ENCODE data around the gene P3H2. TPM values are rescaled to one million over a fixed set of nuclear protein-coding genes. Genes with fewer than 3 reads are reported as not detected.

Gene P3H2
- total RNA-seq, 1 experiment from 2014 or later: 0.76 TPM

DNA sequence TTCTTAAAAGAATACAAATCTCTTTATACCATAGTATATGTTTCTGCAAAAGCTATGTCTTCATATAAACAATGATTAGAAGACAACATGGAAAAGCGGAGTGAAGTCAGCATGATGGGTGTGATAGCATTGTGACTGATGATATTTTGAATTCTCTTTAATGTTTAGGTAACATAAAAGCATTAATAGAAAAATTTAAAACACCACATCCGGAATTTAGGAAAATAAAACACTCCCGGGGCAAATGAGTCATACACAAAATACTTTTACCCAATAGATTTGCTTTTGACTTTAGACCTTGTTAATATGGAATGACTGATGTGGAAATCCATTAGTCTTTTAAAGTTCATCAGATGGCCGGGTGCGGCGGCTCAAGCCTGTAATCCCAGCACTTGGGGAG is 134.7 kb downstream of the P3H2 start:
- Histone ChIP-seq H3K79me2 (ENCODE audit: insufficient read depth, low read length) (no peaks in the 10 kb centered on the region), H3K27ac (ENCODE audit: low read depth, low read length) (no peak overlapping the region), H3K4me1 (ENCODE audit: control insufficient read depth in 1 of 2, insufficient read depth in 2 of 2, low read length in 2 of 2) (peaks cover 4 to 15% of the 10 kb centered on the region in 2 experiments; a peak in 3 of 4 replicates), H4K20me1 (ENCODE audit: insufficient read depth) (no peaks in the 10 kb centered on the region), H3K9me3 (ENCODE audit: control insufficient read depth in 1 of 2, insufficient read depth in 1 of 2, low read depth in 1 of 2, low read length in 2 of 2) (no peaks in the 10 kb centered on the region), H3K9ac (ENCODE audit: low read length) (no peak overlapping the region), H2AFZ (ENCODE audit: low read depth, low read length, poor library complexity, severe bottlenecking) (peak overlapping the region; percentile 86), H3K9me2 (ENCODE audit: insufficient read depth) (no peaks in the 10 kb centered on the region; the same call in none of the 2 replicates), H3K36me3 (ENCODE audit: control insufficient read depth in 1 of 2, insufficient read depth in 2 of 2, low read length in 2 of 2) (no peaks in the 10 kb centered on the region), H3K27me3 (ENCODE audit: insufficient read depth, low read length) (no peaks in the 10 kb centered on the region), H3K4me2 (ENCODE audit: low read length) (peak overlapping the region; percentile 51), H3K4me3 (replicated peaks in 1 of 2; ENCODE audit: low read depth in 1 of 2, low read length in 2 of 2) (no peak overlapping the region)
- CTCF ChIA-PET: interaction anchor here (1.1 kb wide), 1 partner anchor 24 kb away, joined by 3 read pairs; no protein-coding TSS in a partner anchor
- POLR2A ChIA-PET: no interaction called here
- DNase-seq (ENCODE audit: low read depth, low spot score): no peak
- TF ChIP-seq JUND (IDR thresholded peaks at IDR 0.05): no peak
- 0 out of 2 replicates have a peak, but pooled peaks have one; percentile 12 for TF ChIP-seq FOSL1 (IDR thresholded peaks at IDR 0.05; ENCODE audit: low read depth)
- no peak for TF ChIP-seq CEBPB (IDR thresholded peaks at IDR 0.05; ENCODE audit: low read depth)
- intact Hi-C loops (cut with micrococcal nuclease): no loop called here
- ATAC-seq: peak; percentile 60
- BruUV-seq (replicated peaks): no TSS peak
- RAD21 ChIA-PET (ENCODE audit: low non-redundant PET in 1 of 2, low total read pairs in 2 of 2, uncharacterized antibody in 2 of 2, unreplicated experiment in 2 of 2): no interaction called here

DNA sequence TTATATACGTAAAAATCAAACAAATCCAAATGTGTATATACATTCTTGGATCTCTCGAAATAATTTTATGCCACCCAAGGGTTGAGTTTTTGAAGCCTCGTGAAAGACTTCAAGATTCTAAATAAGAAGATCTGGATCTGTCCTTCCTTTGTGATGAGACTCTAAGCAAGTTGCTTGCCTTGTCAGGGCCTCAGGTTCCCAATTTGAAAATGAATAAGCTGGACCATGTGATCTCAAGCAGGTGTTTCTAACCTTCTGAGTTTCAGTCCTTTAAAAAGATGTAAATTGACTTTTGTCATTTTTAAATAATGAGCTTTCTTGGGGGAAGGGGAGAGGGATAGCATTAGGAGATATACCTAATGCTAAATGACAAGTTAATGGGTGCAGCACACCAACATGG is 137.1 kb downstream of the P3H2 start:
- no peak overlapping the region for H3K4me3 ChIP-seq (replicated peaks in 1 of 2; ENCODE audit: low read depth in 1 of 2, low read length in 2 of 2)
- H3K9ac ChIP-seq (ENCODE audit: low read length): no peak overlapping the region
- ChIA-PET RAD21 (ENCODE audit: low non-redundant PET in 1 of 2, low total read pairs in 2 of 2, uncharacterized antibody in 2 of 2, unreplicated experiment in 2 of 2) (no interaction called here), POLR2A (no interaction called here), CTCF (no interaction called here)
- H4K20me1 ChIP-seq (ENCODE audit: insufficient read depth): no peaks in the 10 kb centered on the region
- no peaks in the 10 kb centered on the region; the same call in 1 of the 2 replicates for H3K9me2 ChIP-seq (ENCODE audit: insufficient read depth)
- no peak overlapping the region for H2AFZ ChIP-seq (ENCODE audit: low read depth, low read length, poor library complexity, severe bottlenecking)
- H3K9me3 ChIP-seq (ENCODE audit: control insufficient read depth in 1 of 2, insufficient read depth in 1 of 2, low read depth in 1 of 2, low read length in 2 of 2): no peaks in the 10 kb centered on the region
- no peak overlapping the region for H3K27ac ChIP-seq (ENCODE audit: low read depth, low read length)
- intact Hi-C loops (cut with micrococcal nuclease): no loop called here
- no peaks in the 10 kb centered on the region for H3K36me3 ChIP-seq (ENCODE audit: control insufficient read depth in 1 of 2, insufficient read depth in 2 of 2, low read length in 2 of 2)
- no peaks in the 10 kb centered on the region for H3K27me3 ChIP-seq (ENCODE audit: insufficient read depth, low read length)
- H3K79me2 ChIP-seq (ENCODE audit: insufficient read depth, low read length): no peaks in the 10 kb centered on the region
- TF ChIP-seq YY1 (IDR thresholded peaks at IDR 0.05; ENCODE audit: extremely low read depth, insufficient replicate concordance, low read depth, low read length) (no peak), POLR2AphosphoS5 (IDR thresholded peaks at IDR 0.05; ENCODE audit: low read depth, low read length) (no peak), JUND (IDR thresholded peaks at IDR 0.05) (no peak)
- no TSS peak for BruUV-seq (replicated peaks)
- no peak for ATAC-seq
- H3K4me1 ChIP-seq (ENCODE audit: control insufficient read depth in 1 of 2, insufficient read depth in 2 of 2, low read length in 2 of 2): peaks cover 4 to 15% of the 10 kb centered on the region in 2 experiments; a peak in 3 of 4 replicates
- H3K4me2 ChIP-seq (ENCODE audit: low read length): no peak overlapping the region
- no peak for DNase-seq (ENCODE audit: low read depth, low spot score)

Data from HCT116 (cell line).